ENCODE results near the gene RSAD1.

The RSAD1 gene

DNA sequence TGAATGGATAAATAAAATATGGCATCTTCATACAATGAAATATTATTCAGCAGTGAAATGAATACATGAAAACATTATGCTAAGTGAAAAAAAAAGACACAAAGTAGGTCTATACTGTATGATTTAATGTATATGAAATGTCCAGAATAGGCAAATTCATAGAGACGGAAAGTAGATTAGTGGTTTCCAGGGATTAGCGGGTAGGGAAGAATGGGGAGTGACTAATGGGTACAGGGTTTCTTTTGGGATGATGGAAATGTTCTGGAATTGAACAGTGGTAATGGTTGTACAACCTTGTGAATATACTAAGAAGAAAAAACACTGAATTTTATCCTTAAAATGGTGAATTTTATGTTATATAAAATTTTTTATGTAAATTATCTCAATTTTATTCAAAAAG lies 21.1 kb downstream of the RSAD1 start:
- TF ChIP-seq, protein P1, sequence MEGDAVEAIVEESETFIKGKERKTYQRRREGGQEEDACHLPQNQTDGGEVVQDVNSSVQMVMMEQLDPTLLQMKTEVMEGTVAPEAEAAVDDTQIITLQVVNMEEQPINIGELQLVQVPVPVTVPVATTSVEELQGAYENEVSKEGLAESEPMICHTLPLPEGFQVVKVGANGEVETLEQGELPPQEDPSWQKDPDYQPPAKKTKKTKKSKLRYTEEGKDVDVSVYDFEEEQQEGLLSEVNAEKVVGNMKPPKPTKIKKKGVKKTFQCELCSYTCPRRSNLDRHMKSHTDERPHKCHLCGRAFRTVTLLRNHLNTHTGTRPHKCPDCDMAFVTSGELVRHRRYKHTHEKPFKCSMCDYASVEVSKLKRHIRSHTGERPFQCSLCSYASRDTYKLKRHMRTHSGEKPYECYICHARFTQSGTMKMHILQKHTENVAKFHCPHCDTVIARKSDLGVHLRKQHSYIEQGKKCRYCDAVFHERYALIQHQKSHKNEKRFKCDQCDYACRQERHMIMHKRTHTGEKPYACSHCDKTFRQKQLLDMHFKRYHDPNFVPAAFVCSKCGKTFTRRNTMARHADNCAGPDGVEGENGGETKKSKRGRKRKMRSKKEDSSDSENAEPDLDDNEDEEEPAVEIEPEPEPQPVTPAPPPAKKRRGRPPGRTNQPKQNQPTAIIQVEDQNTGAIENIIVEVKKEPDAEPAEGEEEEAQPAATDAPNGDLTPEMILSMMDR (IDR thresholded peaks at IDR 0.05; ENCODE audit: insufficient read depth, low read length, poor library complexity, severe bottlenecking): no peak
- TF ChIP-seq EZH2phosphoT487 (conservative IDR thresholded peaks at IDR 0.05; ENCODE audit: low read length): no peak
- no peak overlapping the region for H2AFZ ChIP-seq (ENCODE audit: low read depth, low read length, severe bottlenecking)
- no peaks in the 10 kb centered on the region for H3K79me2 ChIP-seq (ENCODE audit: insufficient read depth, low read length)
- no peaks in the 10 kb centered on the region for H4K20me1 ChIP-seq (ENCODE audit: low read depth, low read length)
- H3K9me2 ChIP-seq (replicated peaks; ENCODE audit: insufficient read depth, low read length): no peaks in the 10 kb centered on the region
- H3K9ac ChIP-seq (ENCODE audit: low read length): no peak overlapping the region
- H3K9me3 ChIP-seq (ENCODE audit: insufficient read depth, low read length): no peaks in the 10 kb centered on the region
- no peaks in the 10 kb centered on the region for H3K36me3 ChIP-seq (ENCODE audit: low read length)
- no peak overlapping the region for H3K27ac ChIP-seq (ENCODE audit: low read depth, low read length)
- H3K4me3 ChIP-seq (ENCODE audit: insufficient read depth, low read length, poor library complexity, severe bottlenecking): no peak overlapping the region
- H3K27me3 ChIP-seq (ENCODE audit: low read length): no peaks in the 10 kb centered on the region
- no peak overlapping the region for H3K4me2 ChIP-seq (ENCODE audit: low read depth, low read length, poor library complexity, severe bottlenecking)
- H3F3A ChIP-seq (ENCODE audit: insufficient read depth): 0 out of 2 replicates have a peak, but pooled peaks cover 4% of the 10 kb centered on the region

DNA sequence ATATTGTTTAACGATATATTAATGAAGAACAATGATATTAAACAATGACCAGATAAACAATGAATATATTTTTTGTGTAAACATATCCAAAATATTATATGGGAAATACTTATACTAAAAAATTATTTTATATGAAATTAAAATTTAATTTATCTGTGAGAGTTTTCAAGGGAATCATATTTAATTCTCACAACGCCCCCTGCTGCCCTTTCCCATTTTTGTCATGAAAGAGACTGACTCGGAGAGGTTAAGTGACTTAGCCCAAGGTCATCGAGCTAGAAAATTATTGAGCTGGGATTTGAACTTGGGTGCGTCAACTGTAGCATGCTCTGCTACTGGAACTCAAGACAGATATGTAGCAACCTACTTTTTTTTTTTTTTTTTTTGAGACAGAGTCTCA lies 22.4 kb downstream of the RSAD1 start:
- TF ChIP-seq, protein P1 (IDR thresholded peaks at IDR 0.05; ENCODE audit: insufficient read depth, low read length, poor library complexity, severe bottlenecking): peak; percentile 38
- TF ChIP-seq EZH2phosphoT487 (conservative IDR thresholded peaks at IDR 0.05; ENCODE audit: low read length): no peak

DNA sequence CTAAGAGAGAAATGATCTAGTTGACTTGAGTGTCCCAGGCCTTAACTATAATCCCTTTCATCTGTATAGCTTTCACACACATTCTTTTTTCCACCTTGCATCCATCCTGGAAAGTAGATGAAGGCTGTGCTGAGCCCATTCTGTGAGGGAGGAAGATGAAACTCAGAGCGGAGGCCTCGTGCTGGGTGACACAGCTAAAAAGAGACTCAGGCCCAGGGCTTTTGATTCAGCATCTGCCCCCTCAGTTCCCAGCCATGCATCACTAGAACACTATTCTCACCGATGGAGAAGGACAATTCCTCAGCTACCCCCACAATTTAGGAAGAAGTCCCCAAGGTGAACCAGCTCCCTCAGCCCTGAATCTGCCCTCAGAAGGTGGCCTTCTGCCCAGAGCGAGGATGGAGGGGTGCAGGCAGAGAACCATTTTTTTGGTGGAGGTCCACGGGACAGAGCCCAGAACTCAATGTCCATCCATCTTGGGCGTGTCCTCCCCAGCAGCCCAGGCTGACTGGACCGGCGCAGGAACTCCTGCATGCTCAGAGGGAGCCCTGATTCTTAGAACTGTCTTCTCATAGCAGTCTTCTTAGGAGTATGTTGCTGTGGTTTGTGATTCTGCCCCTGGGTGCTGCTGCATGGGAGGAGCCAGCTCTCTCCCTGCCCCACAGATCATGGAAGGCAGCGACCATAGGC lies 23.8 kb downstream of the RSAD1 start:
- no peak overlapping the region for H2AFZ ChIP-seq (ENCODE audit: low read depth, low read length, severe bottlenecking)
- H3K36me3 ChIP-seq (ENCODE audit: low read length): no peaks in the 10 kb centered on the region
- no peaks in the 10 kb centered on the region for H3K9me2 ChIP-seq (replicated peaks; ENCODE audit: insufficient read depth, low read length)
- H3K9me3 ChIP-seq (ENCODE audit: insufficient read depth, low read length): no peaks in the 10 kb centered on the region
- no peak overlapping the region for H3K4me3 ChIP-seq (ENCODE audit: insufficient read depth, low read length, poor library complexity, severe bottlenecking)
- no peaks in the 10 kb centered on the region for H3K27me3 ChIP-seq (ENCODE audit: low read length)
- H4K20me1 ChIP-seq (ENCODE audit: low read depth, low read length): no peaks in the 10 kb centered on the region
- H3K79me2 ChIP-seq (ENCODE audit: insufficient read depth, low read length): no peaks in the 10 kb centered on the region
- H3K9ac ChIP-seq (ENCODE audit: low read length): no peak overlapping the region
- H3K4me2 ChIP-seq (ENCODE audit: low read depth, low read length, poor library complexity, severe bottlenecking): no peak overlapping the region
- H3F3A ChIP-seq (ENCODE audit: insufficient read depth): peaks cover 5% of the 10 kb centered on the region; the same call in 1 of the 2 replicates
- H3K27ac ChIP-seq (ENCODE audit: low read depth, low read length): no peak overlapping the region
- TF ChIP-seq, protein P1 (IDR thresholded peaks at IDR 0.05; ENCODE audit: insufficient read depth, low read length, poor library complexity, severe bottlenecking): no peak
- no peak for TF ChIP-seq EZH2phosphoT487 (conservative IDR thresholded peaks at IDR 0.05; ENCODE audit: low read length)

More for the DNA sequence above, 22.4 kb downstream of the RSAD1 start:
- Histone ChIP-seq H2AFZ (ENCODE audit: low read depth, low read length, severe bottlenecking) (no peak overlapping the region), H3K27me3 (ENCODE audit: low read length) (no peaks in the 10 kb centered on the region), H3K36me3 (ENCODE audit: low read length) (no peaks in the 10 kb centered on the region), H3K9me3 (ENCODE audit: insufficient read depth, low read length) (no peaks in the 10 kb centered on the region), H3F3A (ENCODE audit: insufficient read depth) (0 out of 2 replicates have a peak, but pooled peaks cover 4% of the 10 kb centered on the region), H4K20me1 (ENCODE audit: low read depth, low read length) (no peaks in the 10 kb centered on the region), H3K4me3 (ENCODE audit: insufficient read depth, low read length, poor library complexity, severe bottlenecking) (no peak overlapping the region), H3K4me2 (ENCODE audit: low read depth, low read length, poor library complexity, severe bottlenecking) (no peak overlapping the region), H3K27ac (ENCODE audit: low read depth, low read length) (no peak overlapping the region), H3K9ac (ENCODE audit: low read length) (no peak overlapping the region), H3K79me2 (ENCODE audit: insufficient read depth, low read length) (no peaks in the 10 kb centered on the region), H3K9me2 (replicated peaks; ENCODE audit: insufficient read depth, low read length) (no peaks in the 10 kb centered on the region)
